ENCODE measurements around the gene CCIN.
A peak's percentile ranks its signal among the peaks of the same experiment; 100 is the strongest.
"Not testable (repeated sequence)": the region's sequence is repeated elsewhere in the genome, so short reads cannot be mapped to it uniquely, and the experiment has no call there.

The CCIN gene

DNA sequence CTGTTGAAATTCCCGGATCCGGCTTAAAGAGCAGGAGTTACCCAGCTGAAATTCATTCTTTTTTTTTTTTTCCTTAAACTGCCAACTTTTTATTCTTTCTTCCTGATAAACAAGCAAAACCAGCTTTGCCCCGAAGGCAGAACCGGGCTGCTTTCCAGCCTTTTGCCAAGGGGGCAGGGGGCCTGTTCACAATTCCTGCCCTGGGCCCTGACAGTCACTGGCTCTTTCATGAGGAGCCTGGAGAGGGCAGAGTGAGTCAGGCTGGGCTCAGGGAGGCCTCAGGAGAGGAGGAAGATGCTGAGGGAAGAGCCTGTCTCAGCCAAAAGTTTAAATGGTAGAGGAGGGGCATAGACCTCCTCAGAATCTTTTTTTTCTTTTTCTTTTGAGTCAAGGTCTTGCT lies 27.9 kb upstream of the CCIN start:
- DNase-seq: no peak

DNA sequence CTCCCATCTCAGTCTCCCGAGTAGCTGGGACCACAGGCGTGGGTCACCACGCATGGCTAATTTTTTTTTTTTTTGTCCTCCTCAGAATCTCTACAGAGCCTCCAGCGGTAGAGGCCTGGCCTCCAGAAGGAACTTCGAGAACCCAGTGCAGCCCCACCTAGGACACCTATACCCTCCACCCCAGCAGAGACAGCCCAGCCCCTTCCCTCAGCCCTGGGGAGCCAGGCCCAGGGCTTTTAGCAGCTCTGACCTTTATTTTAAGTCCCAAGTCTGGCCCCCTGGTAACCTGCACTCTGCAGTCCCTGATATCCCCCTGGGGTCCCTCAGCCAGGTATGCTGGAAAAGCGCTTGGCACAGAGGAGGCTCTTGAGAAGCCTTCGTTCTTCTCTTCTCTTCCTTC lies 27.4 kb upstream of the CCIN start:
- DNase-seq: no peak

DNA sequence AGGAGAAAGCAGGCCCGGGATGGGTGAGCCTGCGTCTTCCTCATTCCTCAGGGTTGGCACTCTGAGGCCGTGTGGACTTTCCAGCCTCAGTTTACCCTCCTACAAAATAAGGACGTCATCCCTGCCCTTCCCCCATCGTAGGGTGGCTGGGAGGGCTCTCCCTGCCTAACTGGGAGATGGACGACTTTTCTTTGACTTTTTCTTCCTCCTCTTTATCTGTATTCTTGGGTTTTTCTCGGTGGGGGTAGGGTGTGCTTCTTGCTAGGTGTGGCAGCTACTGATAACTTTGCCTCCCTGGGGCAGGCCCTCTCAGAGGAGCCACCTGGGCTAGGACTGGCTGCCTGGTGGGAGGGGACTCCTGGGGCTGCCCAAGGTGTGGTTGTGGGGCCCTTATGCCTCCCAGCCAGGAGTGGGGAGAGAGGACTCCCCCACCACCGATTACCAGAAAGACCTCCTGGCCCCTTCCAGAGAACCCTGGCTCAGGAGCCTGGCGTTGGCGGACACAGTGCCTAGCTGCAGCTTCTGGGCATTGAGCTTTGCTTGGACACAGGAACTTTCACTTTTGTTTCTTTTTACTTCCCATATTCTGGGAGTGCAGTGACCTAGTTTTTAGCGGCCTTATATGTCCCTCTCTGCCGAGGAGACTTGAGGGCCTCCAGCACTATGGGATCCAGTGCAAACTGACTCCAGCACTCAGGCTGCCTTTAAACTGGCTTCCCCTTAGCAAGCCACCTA lies 26.5 kb upstream of the CCIN start:
- DNase-seq: peak; percentile 18 to 47

DNA sequence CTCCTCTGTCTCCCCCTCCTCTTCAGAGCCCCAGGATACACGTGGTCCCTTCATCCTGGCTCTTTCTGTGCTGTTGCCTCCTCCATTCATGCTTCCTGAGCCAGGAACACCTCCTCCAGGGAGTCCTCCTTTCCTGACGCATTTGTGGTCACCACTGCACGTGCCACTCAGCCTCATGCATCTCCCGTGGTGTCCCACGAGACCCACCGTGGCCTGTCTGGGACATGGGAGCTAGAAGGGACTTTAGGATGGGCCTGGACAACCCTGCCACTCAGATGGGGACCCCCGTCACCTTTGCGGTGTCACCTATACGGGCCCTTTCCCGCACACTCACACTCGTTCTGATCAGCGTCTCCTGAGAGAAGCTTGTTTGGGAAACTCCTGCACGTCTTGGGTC lies 25.9 kb upstream of the CCIN start:
- no peak for DNase-seq

DNA sequence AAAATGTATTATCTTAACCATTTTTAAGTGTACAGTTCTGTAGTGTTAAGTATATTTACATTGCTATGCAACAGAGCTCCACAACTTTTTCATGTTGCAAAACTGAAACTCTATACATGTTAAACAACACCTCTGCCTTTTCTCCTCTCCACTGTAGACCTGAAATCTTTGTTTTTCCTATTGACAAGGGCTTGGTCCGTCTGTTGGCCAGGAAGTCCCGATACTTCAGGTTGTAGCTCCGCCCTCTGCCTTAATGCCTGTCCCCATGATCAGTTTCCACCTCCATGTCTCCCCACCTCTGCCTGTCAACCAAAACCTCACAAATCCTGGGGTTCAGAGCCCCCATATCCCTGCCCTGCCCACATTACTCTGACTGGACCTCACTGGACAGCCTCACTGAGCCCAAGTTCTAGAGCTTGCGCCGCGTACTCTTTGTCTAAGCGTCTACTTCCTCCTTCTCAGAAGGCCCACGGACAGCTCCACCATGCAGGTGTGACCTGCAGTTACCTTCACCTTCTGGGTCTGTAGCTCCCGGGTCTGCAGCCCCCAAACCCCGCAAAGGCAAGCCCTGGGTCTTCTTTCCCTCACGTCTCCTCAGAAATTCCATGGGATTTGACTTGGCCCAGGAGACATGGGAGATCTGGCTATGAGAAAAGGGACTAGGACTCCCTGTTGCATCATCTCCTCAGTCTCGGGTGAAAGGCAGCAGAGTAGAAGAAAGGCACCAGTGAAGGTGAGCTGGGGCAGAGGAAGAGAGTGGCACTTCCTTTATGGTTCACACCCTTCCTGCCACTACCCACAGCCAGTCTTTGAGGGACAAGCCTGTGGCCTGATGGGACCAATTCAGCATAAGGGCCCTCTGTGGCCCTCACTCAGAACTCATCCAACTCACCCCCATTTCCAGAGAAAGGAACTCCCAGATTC lies 24.6 kb upstream of the CCIN start:
- DNase-seq: peak; percentile 40 to 56

DNA sequence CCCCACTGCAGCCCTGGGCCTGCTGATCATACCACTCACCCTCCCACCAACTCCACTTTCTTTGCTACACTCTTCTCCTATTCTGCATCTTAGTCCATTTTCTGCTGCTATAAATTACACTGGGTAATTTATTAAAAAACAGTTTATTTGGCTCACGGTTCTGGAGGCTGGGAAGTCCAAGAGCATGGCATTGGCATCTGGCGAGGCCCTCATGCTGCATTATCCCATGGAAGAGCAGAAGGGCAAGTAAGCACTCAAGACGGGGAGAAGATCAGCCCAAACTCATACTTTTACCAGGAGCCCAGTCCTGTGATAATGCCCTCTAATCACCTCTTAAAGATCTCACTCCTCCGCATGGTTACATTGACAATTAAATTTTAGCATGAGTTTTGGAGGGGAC lies 23.2 kb upstream of the CCIN start:
- no peak for DNase-seq

DNA sequence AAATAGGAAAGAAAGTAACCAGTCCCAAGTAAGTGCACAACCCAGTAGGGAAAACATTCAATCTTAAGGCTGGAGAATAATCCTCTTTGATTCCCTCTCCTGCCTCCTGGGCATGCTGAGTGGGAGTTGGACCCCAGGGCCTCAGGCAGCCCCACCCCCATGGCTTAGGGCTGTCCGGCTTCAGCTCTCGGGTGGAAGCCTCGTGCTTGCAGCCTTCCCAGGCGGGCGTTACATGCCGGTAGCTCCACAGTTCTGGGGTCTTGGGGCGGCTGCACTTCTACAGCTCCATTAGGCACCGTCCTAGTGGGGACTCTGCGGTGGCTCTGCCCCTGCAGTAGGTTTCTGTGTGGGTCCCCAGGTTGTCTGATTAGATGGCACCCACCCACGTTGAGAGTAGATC lies 22.5 kb upstream of the CCIN start:
- DNase-seq: no peak

DNA sequence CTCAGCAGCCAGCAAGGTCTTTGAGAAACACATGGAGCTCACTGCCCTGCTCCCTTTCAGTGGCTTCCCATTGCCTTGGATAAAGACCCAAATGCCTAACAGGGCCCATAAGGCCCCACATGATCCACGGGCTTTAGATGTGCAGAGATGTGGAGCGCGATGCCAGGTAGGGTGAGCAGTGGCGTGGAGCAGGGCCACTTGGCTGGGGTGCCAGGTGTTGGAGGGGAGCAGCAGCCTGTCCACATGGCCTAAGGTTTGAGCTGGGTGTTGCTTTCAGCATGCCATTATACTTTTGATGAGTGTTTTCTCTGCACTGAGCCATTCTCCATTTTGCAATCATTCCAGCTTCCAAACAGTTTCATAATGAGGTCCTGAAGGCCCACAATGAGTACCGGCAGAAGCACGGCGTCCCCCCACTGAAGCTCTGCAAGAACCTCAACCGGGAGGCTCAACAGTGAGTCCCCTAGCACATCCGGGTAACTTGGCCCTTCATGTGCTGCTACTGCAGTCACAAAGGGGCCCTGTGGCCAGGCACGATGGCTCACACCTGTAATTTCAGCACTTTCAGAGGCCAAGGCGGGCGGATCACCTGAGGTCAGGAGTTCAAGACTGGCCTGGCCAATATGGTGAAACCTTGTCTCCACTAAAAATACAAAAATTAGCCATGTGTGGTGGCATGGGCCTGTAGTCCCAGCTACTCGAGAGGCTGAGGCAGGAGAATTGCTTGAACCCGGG lies 21.6 kb upstream of the CCIN start:
- no peak for DNase-seq

DNA sequence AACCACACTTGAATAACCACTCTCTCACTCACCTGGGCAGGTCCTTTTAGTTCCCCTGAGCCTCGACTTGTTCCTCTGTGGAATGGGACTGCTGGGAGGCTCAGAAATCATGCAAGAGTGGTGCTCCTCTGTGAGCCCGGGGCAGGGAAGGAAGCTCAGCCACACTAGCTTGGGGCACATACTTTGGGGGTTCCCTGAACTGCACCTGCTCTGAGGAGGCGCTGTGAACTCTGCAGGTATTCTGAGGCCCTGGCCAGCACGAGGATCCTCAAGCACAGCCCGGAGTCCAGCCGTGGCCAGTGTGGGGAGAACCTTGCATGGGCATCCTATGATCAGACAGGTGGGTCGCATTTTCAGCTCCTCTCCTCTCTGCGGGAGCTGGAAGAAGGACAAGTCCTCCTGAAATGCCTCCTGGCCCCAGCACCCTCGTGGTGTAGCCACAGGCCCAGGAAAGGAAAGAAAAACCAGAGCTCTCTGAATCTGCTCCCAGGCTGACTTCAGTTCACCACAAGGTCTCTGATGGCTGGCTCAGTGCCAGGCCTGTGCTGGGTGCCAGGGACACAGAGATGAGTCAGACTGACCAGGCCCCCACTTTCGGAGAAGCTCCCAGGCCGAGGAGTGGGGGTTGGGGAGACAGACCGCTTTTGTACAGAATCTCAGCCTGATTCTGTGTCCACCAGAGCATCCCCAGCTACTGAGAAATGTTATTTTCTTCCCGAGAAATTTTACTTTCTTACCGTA lies 20.7 kb upstream of the CCIN start:
- DNase-seq: peak; percentile 77 to 78

DNA sequence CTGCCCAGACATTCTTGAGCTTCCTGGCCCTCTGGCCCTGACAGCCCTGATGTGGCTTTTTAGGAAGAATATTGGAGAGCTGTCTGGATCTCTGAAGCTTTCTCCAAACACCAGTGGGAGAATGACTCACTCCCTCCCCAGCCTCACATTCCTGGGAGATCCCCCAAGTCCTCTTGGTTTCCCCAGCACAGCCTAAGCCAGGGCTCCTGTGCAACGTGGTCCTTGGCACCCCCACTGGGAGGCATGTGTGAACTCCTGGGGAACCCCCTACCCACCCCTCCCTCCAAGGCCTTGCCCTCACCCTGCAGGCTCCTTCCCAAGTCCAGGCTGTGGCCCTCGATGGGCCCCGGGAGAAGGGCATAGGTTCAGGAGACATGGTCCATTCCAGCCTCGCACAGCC lies 20.0 kb upstream of the CCIN start:
- DNase-seq: no peak

DNA sequence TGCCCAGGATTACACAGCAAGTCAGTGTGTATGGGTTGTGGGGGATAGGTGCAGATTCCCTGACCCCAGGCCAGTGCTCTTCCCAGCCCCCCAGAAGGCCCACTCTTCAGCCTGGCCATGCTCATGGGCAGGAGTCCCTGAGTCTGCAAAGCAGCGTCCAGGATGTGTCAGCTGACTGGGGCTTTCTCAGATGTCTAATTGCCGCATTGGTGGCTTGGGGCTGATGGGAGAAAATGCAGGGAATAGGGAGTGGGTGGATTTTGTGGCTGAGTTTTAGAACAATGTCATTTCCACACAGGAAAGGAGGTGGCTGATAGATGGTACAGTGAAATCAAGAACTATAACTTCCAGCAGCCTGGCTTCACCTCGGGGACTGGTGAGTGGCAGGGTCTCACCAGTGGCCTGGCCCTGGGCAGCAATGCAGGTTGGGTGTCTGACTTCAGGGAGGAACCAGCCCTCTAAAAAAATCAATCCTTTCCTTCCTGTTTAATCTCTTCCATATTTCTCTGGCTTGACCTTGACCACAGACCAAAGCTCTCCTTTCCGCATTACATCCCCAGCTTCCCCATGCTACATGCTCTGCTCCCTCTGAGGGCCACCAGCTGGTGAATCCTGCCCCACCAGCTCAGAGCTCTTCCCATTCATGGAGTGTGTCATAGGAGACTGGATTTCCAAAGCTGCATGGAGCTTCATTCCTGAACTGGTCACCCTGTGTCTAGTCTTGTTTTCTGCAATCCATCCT lies 18.4 kb upstream of the CCIN start:
- no peak for DNase-seq

DNA sequence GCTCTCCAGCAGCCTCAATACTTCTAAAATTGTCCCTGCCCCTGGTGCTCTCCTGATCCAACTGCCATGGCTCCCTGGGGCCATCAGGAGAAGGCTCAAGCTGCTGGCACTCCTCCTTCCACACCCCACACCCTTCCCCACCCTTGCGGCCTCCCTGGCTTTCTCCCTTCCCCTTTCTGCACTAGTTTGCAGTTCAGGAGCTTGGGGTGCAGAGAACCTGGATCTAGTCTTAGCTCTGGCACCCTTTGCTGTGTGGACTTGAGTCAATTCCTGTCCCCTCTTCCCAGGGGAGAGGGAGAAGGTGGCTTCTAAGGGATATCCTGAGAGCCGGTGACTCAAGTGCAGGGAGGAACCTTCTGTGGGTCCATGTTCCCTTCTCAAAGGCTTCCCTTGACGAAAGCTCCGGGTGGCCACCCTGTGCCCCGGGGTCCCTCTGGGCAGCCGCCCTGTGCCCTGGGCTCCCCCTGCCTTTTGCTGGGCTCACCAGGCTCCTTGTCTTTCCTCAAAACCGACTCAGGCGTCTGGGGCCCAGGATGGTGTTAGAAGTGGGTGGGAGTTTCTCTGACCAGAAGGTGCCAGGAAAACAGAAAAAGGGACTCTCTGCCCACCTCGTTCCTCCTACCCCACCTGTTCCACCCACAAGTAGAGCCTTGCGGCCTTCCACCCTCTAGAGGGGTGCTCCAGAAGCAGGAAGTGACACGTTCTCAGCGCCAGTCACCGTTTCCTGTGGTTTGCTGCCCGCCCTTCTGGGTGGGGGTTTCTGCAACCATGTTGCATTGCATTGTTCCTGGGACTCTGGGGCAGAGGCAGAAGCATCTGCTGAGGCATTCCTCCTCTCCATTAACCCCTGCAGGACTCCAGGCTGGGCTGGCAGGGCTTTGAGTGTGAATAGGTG lies 17.6 kb upstream of the CCIN start:
- peak; percentile 88 to 89 for DNase-seq

DNA sequence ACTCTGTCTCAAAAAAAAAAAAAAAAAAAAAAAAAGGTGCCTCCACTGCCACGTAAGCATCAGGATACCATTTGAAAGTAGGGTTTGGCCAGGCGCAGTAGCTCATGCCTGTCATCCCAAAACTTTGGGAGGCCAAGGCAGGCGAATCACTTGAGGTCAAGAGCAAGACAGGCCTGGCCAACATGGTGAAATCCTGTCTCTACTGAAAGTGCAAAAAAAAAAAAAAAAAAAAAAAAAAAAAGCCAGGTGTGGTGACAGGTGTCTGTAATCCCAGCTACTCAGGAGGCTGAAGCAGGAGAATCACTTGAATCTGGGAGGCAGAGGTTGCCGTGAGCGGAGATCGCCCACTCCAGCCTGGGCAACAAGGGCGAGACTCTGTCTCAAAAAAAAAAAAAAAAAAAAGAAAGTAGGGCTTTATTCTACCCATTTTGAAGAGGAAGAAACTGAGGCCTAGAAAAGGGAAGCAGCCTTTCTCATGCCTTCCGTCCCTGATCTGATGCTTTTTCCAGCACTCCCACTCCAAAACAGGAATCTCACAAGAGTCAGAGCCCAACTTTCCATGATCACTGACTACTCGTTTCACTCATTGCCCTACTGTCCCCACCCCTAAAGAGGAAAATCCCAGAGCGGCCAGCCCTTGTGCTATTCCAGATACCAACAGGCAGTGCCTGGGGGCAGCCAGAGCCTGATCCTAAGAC lies 16.3 kb upstream of the CCIN start:
- DNase-seq: no peak

DNA sequence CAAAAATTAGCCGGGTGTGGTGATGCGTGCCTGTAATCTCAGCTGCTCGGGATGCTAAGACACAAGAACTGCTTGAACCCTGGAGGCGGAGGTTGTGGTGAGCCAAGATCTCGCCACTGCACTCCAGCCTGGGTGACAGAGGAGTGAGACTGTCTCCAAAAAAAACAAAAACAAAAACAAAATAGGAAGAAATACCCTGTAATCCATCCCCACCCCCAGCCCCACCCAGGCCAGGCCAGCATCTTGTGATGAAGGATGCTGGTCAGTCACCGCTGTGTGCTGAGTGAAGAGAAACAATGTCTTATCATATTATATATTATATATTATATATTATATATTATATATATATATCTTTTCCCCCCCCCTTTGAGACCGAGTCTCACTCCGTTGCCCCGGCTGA lies 15.4 kb upstream of the CCIN start:
- no peak for DNase-seq

DNA sequence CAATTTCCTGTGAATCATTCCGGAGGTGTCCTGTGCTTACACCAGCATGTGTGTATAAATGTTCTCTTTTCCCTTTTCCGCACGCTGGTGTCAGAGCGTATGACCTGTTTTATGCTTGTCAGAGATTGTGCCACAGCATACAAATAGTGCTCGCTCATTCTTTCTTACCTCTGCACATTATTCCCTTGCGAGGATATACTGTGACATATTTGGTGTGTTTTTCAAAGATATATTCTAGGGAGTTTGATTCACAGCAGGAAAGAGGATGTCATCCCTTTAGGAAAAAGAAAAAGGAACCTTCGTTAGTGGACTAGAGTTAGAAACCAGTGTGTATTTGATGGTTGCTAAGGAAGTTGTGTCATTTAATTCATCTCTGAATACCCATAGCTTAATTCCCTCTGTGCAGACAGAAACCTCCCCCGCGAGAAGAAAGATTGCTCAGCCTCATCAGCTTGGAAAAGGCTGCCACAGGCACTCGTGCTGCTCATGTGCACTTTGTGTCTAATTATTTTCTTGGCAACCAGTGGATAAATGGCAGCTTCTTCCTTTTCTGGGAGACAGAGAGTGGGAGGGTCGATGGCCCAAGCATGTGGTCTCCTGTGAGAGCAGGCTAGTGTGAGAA lies 14.7 kb upstream of the CCIN start:
- peak in 1 of 2 donors; percentile 46 for DNase-seq

DNA sequence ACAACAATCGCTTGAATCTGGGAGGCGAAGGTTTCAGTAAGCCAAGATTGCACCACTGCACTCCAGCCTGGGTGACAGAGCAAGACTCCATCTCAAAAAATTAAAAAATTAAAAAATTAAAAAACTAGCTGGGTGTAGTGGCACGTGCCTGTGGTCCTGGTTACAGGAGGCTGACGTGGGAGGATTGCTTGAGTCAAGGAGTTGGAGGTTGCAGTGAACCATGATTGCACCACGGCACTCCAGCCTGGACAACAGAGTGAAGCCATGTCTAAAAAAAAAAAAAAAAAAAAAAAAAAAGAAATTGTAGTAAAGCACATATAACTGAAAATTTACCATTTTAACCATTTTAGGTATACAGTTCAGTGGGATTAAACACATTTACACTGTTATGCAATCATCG lies 13.1 kb upstream of the CCIN start:
- DNase-seq: no peak

DNA sequence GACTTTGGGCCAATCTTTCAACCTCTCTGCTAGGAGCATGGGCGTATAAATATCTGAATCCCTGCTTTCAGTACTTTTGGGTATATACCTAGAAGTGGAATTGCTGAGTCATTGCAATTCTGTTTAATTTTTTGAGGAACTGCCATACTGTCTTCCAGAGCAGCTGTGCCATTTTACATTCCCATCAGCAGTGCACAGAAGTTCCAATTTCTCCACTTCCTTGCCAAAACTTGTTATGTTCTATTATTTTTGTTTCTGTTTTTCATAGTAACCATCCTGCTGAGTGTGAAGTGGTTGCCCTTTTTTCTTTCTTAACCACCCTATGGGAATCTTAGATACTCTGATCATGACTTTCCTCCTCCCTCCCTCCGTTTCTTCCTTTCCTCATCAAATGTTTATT lies 11.1 kb upstream of the CCIN start:
- no peak for DNase-seq

DNA sequence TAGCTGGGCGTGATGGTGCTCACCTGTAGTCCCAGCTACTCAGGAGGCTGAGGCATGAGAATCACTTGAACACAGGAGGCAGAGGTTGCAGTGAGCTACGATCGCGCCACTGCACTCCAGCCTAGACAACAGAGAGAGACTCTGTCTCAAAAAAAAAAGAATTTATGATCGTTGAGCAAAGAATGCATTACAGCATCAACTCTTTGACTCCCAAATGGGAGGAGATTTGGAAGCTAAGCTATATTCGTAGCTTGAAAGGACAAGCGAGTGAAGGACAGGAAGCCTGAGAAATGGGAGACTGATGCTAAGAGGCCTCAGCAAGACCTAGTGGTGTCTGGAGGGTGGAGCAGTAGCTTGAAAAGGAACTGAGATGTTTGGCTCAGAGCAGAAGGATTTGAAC lies 10.3 kb upstream of the CCIN start:
- DNase-seq: no peak

DNA sequence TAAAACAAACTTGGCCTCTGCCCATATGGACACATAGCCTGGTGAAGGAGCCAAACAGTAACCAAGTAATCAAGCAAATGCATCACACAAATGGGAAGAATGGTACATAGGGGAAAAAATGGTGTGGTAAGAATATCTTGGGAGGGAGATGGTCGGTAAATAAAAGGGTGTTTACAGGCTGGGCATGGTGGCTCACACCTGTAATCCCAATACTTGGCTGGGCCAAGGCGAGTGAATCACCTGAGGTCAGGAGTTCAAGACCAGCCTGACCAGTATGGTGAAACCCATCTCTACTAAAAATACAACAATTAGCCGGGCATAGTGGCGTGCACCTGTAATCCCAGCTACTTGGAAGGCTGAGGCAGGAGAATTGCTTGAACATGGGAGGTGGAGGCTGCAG lies 9.7 kb upstream of the CCIN start:
- not testable (repeated sequence) for DNase-seq

DNA sequence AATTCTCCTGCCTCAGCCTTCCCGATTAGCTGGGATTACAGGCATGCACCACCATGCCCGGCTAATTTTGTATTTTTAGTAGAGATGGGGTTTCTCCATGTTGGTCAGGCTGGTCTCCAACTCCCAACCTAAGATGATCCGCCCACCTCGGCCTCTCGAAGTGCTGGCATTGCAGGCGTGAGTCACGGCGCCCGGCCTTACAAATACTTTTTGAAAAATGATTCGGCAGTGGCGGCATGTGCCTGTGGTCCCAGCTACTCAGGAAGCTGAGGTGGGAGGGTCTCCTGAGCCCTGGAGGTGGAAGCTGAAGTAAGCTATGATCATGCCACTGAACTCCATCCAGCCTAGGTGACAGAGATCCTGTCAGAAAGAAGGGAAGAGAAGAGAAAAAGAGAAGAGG lies 9.1 kb upstream of the CCIN start:
- not testable (repeated sequence) for DNase-seq

All from CD4-positive, alpha-beta T cell treated with Interferon alpha-2 for 1 hour (primary cell).